WTC11 (cell line): ENCODE results near the gene MYPOP. TPM values are rescaled to one million over a fixed set of nuclear protein-coding genes. Genes with fewer than 3 reads are reported as not detected.

ENCODE experiments used
- ATAC-seq: fragments of 200-7000 bp; cut with Tn5 transposase; 2 replicates; pipeline ENCODE4 v1.10.0; 2021; ENCODE audit warnings: mild to moderate bottlenecking, moderate library complexity
- CTCF ChIA-PET: fragments of 300-600 bp; sonication (Branson Sonifier 250); formaldehyde crosslinking; loops from one replicate; lab custom pipeline; 2021; ENCODE audit warnings: antibody characterized with exemption; lab: Charles Lee
- POLR2A ChIA-PET: fragments of 350-600 bp; sonication (Branson Sonifier 250); formaldehyde crosslinking; loops from one replicate; lab custom pipeline; 2021; ENCODE audit warnings: antibody characterized with exemption; lab: Charles Lee
- DNase-seq: peaks from one replicate; pipeline ENCODE4 v3.0.0; 2021; ENCODE audit warnings: low spot score
- H3K27ac Mint-ChIP-seq: 2 replicates; pipeline ENCODE4 v1.8.0; 2021; ENCODE audit warnings: mixed read lengths
- H3K27me3 Mint-ChIP-seq: 2 replicates; pipeline ENCODE4 v1.8.0; 2021; ENCODE audit warnings: low read depth, mild to moderate bottlenecking, moderate library complexity, mixed read lengths
- H3K36me3 Mint-ChIP-seq: 2 replicates; pipeline ENCODE4 v1.8.0; 2021; ENCODE audit warnings: mixed read lengths
- H3K4me1 Mint-ChIP-seq: 2 replicates; pipeline ENCODE4 v1.8.0; 2022; ENCODE audit warnings: mixed read lengths
- H3K4me3 Mint-ChIP-seq: 2 replicates; pipeline ENCODE4 v1.8.0; 2021; ENCODE audit warnings: mild to moderate bottlenecking, moderate library complexity, mixed read lengths
- H3K9me3 Mint-ChIP-seq: 2 replicates; pipeline ENCODE4 v1.8.0; 2021; ENCODE audit warnings: mixed read lengths
- AR ChIP-seq: fragments of 250-450 bp; sonication (Bioruptor Pico); IDR thresholded peaks from 2 replicates; pipeline ENCODE4 v1.9.0; 2021; ENCODE audit warnings: mild to moderate bottlenecking
- ATF1 ChIP-seq: sonication (generic); formaldehyde crosslinking; IDR thresholded peaks from 2 replicates; pipeline ENCODE4 v1.8.1; 2023; ENCODE audit warnings: mild to moderate bottlenecking, moderate library complexity, missing genetic modification reagents
- ATF3 ChIP-seq: sonication (generic); formaldehyde crosslinking; conservative IDR thresholded peaks from 2 replicates; pipeline ENCODE4 v1.8.1; 2022; ENCODE audit warnings: mild to moderate bottlenecking, missing genetic modification reagents
- CDX4 ChIP-seq: fragments of 250-450 bp; sonication (Bioruptor Pico); IDR thresholded peaks from 2 replicates; pipeline ENCODE4 v1.9.0; 2021; ENCODE audit warnings: moderate library complexity, mild to moderate bottlenecking, inconsistent platforms, borderline replicate concordance
- GABPB1 ChIP-seq: sonication (generic); formaldehyde crosslinking; IDR thresholded peaks from 2 replicates; pipeline ENCODE4 v1.8.1; 2023; ENCODE audit warnings: mild to moderate bottlenecking, missing genetic modification reagents
- KAT7 ChIP-seq: sonication (generic); formaldehyde crosslinking; IDR thresholded peaks from 2 replicates; pipeline ENCODE4 v1.8.1; 2023; ENCODE audit warnings: missing genetic modification reagents, mild to moderate bottlenecking, borderline replicate concordance
- MYBL2 ChIP-seq: sonication (generic); formaldehyde crosslinking; IDR thresholded peaks from 2 replicates; pipeline ENCODE4 v1.8.1; 2023; ENCODE audit warnings: mild to moderate bottlenecking, moderate library complexity, missing genetic modification reagents
- NFYB ChIP-seq: sonication (generic); formaldehyde crosslinking; conservative IDR thresholded peaks from 2 replicates; pipeline ENCODE4 v1.8.0; 2022; ENCODE audit warnings: low read depth, missing genetic modification reagents
- NR1H2 ChIP-seq: sonication (generic); formaldehyde crosslinking; IDR thresholded peaks from 2 replicates; pipeline ENCODE4 v1.9.0; 2021; ENCODE audit warnings: mild to moderate bottlenecking, moderate library complexity, missing genetic modification reagents
- NR3C1 ChIP-seq: sonication (generic); formaldehyde crosslinking; conservative IDR thresholded peaks from 2 replicates; pipeline ENCODE4 v1.8.1; 2023; ENCODE audit warnings: low read depth, mild to moderate bottlenecking, missing genetic modification reagents
- OVOL2 ChIP-seq: fragments of 250-450 bp; sonication (Bioruptor Pico); IDR thresholded peaks from 2 replicates; pipeline ENCODE4 v1.9.0; 2021; ENCODE audit warnings: mild to moderate bottlenecking, borderline replicate concordance
- PRRX2 ChIP-seq: fragments of 250-450 bp; sonication (Bioruptor Pico); IDR thresholded peaks from 2 replicates; pipeline ENCODE4 v1.8.0; 2021; ENCODE audit warnings: mild to moderate bottlenecking
- RORB ChIP-seq: fragments of 250-450 bp; sonication (Bioruptor Pico); IDR thresholded peaks from 2 replicates; pipeline ENCODE4 v1.9.0; 2021; ENCODE audit warnings: mild to moderate bottlenecking
- SMAD3 ChIP-seq: sonication (generic); formaldehyde crosslinking; IDR thresholded peaks from 2 replicates; pipeline ENCODE4 v1.8.0; 2022; ENCODE audit warnings: missing genetic modification reagents, mild to moderate bottlenecking, borderline replicate concordance
- USF1 ChIP-seq: sonication (generic); formaldehyde crosslinking; IDR thresholded peaks from 2 replicates; pipeline ENCODE4 v1.8.0; 2022; ENCODE audit warnings: mild to moderate bottlenecking, missing genetic modification reagents
- ZBTB43 ChIP-seq: sonication (generic); formaldehyde crosslinking; IDR thresholded peaks from 2 replicates; pipeline ENCODE4 v1.8.1; 2023; ENCODE audit warnings: mild to moderate bottlenecking, missing genetic modification reagents
- ZMAT4 ChIP-seq: fragments of 250-450 bp; sonication (Bioruptor Pico); IDR thresholded peaks from 2 replicates; pipeline ENCODE4 v1.9.0; 2021; ENCODE audit warnings: mild to moderate bottlenecking
- ZNF138 ChIP-seq: sonication (generic); formaldehyde crosslinking; conservative IDR thresholded peaks from 2 replicates; pipeline ENCODE4 v1.8.1; 2022; ENCODE audit warnings: mild to moderate bottlenecking, moderate library complexity, missing genetic modification reagents
- ZNF281 ChIP-seq: sonication (generic); formaldehyde crosslinking; IDR thresholded peaks from 2 replicates; pipeline ENCODE4 v1.8.0; 2023; ENCODE audit warnings: mild to moderate bottlenecking, missing genetic modification reagents
- ZNF416 ChIP-seq: fragments of 250-450 bp; sonication (Bioruptor Pico); IDR thresholded peaks from 2 replicates; pipeline ENCODE4 v1.9.0; 2021; ENCODE audit warnings: mild to moderate bottlenecking, inconsistent platforms
- ZNF423 ChIP-seq: fragments of 250-450 bp; sonication (Bioruptor Pico); IDR thresholded peaks from 2 replicates; pipeline ENCODE4 v2.1.2; 2022; ENCODE audit warnings: mild to moderate bottlenecking, moderate library complexity
- ZNF671 ChIP-seq: fragments of 250-450 bp; sonication (Bioruptor Pico); IDR thresholded peaks from 2 replicates; pipeline ENCODE4 v1.8.0; 2021; ENCODE audit warnings: mild to moderate bottlenecking
- ZSCAN18 ChIP-seq: fragments of 250-450 bp; sonication (Bioruptor Pico); IDR thresholded peaks from 2 replicates; pipeline ENCODE4 v2.1.2; 2022; ENCODE audit warnings: mild to moderate bottlenecking, moderate library complexity
- total RNA-seq: library from RNA; stranded (reverse); gene quantifications from 3 replicates; pipeline ENCODE4 v1.2.3, GENCODE V29; 2021

The MYPOP gene
- total RNA-seq, 1 experiment from 2014 or later = 13.6 TPM

GRCh38 chr19:45931055-45931454 is 28.6 kb upstream of the MYPOP start (continued):
- TF ChIP-seq ZNF281 (CRISPR knock-in tag) (no peak), MYBL2 (no peak), NR3C1 (CRISPR knock-in tag) (no peak)

GRCh38 chr19:45929247-45929646 is 26.8 kb upstream of the MYPOP start:
- H3K4me3 Mint-ChIP-seq = no peak overlapping the region
- ATAC-seq (no peak), DNase-seq (no peak)
- peaks cover 75% of the 10 kb centered on the region for H3K27me3 Mint-ChIP-seq
- ChIA-PET CTCF (interaction anchor here (0.5 to 2.6 kb wide), 3 partner anchors 11 to 112 kb away, joined by 3 to 8 read pairs (median 5); no protein-coding TSS in a partner anchor), POLR2A (no interaction called here)
- H3K4me1 Mint-ChIP-seq = peaks cover 8% of the 10 kb centered on the region
- H3K27ac Mint-ChIP-seq = no peak overlapping the region
- H3K9me3 Mint-ChIP-seq = no peaks in the 10 kb centered on the region
- TF ChIP-seq AR (CRISPR knock-in tag) (no peak), KAT7 (CRISPR knock-in tag) (no peak), NR1H2 (CRISPR knock-in tag) (no peak), ATF1 (CRISPR knock-in tag) (no peak), ATF3 (no peak), OVOL2 (no peak), CDX4 (no peak), ZNF138 (CRISPR knock-in tag) (no peak), PRRX2 (no peak), USF1 (no peak), ZNF671 (CRISPR knock-in tag) (no peak), ZMAT4 (CRISPR knock-in tag) (no peak), NFYB (CRISPR knock-in tag) (no peak), SMAD3 (CRISPR knock-in tag) (no peak), ZNF416 (CRISPR knock-in tag) (no peak), ZNF423 (CRISPR knock-in tag) (no peak), ZBTB43 (CRISPR knock-in tag) (no peak), ZSCAN18 (CRISPR knock-in tag) (no peak), RORB (CRISPR knock-in tag) (no peak), GABPB1 (CRISPR knock-in tag) (no peak)
- H3K36me3 Mint-ChIP-seq = no peaks in the 10 kb centered on the region
